HEK293 (cell line): ENCODE data around the gene PLEKHA1.

Experiments used
- CTCF ChIA-PET: fragments of 350-600 bp; formaldehyde crosslinking; extraction: SDS; loops from one replicate; lab custom pipeline; 2021; ENCODE audit warnings: antibody characterized with exemption; lab: Yijun Ruan, JAX
- POLR2A ChIA-PET: fragments of 300-600 bp; formaldehyde crosslinking; extraction: SDS; loops from one replicate; lab custom pipeline; 2020; ENCODE audit warnings: antibody characterized with exemption, inconsistent platforms; lab: Yijun Ruan, JAX
- H3K27ac ChIP-seq: fragments of 200-500 bp; sonication (Bioruptor generic); 2 replicates; pipeline ENCODE4 v1.5.1; 2014; ENCODE audit warnings: low read depth, low read length, control low read depth, inconsistent platforms; ENCODE audit errors: extremely low read depth
- H3K36me3 ChIP-seq, 2 experiments: fragments of 200-500 bp in 1 of 2; sonication (Bioruptor generic) in 1 of 2; 1 replicate in 1 of 2; 2 replicates in 1 of 2; pipeline ENCODE4 v1.5.1; 2014 to 2017; ENCODE audit warnings: inconsistent platforms in 2 of 2, low read length in 2 of 2; ENCODE audit not compliant: control insufficient read depth in 2 of 2, insufficient read depth in 1 of 2
- H3K4me1 ChIP-seq: fragments of 200-500 bp; sonication (Bioruptor generic); 2 replicates; pipeline ENCODE4 v1.5.1; 2014; ENCODE audit warnings: mild to moderate bottlenecking, low read length, inconsistent platforms; ENCODE audit not compliant: control insufficient read depth, insufficient read depth
- H3K4me3 ChIP-seq: 2 replicates; pipeline ENCODE4 v1.5.1; 2011; ENCODE audit warnings: low read depth, mild to moderate bottlenecking, control low read depth, low read length, moderate library complexity
- H3K9me3 ChIP-seq: fragments of 200-500 bp; sonication (Bioruptor generic); 2 replicates; pipeline ENCODE4 v1.5.1; 2014; ENCODE audit warnings: low read depth, low read length, inconsistent platforms; ENCODE audit not compliant: control insufficient read depth, insufficient read depth
- PRDM1 ChIP-seq: fragments of 450-650 bp; formaldehyde crosslinking; IDR thresholded peaks from 2 replicates; pipeline ENCODE4; 2016; ENCODE audit warnings: missing biosample characterization, missing genetic modification characterization
- PRDM2 ChIP-seq: fragments of 450-650 bp; formaldehyde crosslinking; IDR thresholded peaks from 2 replicates; pipeline ENCODE4 v1.5.1; 2016; ENCODE audit warnings: missing biosample characterization, missing genetic modification characterization, borderline replicate concordance
- PRDM6 ChIP-seq: fragments of 450-650 bp; formaldehyde crosslinking; IDR thresholded peaks from 2 replicates; pipeline ENCODE4 v1.5.1; 2017; ENCODE audit warnings: missing biosample characterization, missing genetic modification characterization
- REST ChIP-seq: fragments of 450-650 bp; formaldehyde crosslinking; IDR thresholded peaks from 2 replicates; pipeline ENCODE4 v1.5.1; 2016; ENCODE audit warnings: missing biosample characterization, missing genetic modification characterization
- ZBTB26 ChIP-seq: fragments of 450-650 bp; formaldehyde crosslinking; optimal IDR thresholded peaks from 2 replicates; pipeline ENCODE3; 2016; ENCODE audit warnings: missing biosample characterization, mild to moderate bottlenecking, missing genetic modification characterization
- ZBTB6 ChIP-seq: fragments of 450-650 bp; formaldehyde crosslinking; IDR thresholded peaks from 2 replicates; pipeline ENCODE4 v1.5.1; 2017; ENCODE audit warnings: missing biosample characterization, missing genetic modification characterization
- ZEB2 ChIP-seq: fragments of 450-650 bp; formaldehyde crosslinking; IDR thresholded peaks from 2 replicates; pipeline ENCODE4 v1.5.1; 2016; ENCODE audit warnings: missing biosample characterization, missing genetic modification characterization
- ZFP41 ChIP-seq: fragments of 450-650 bp; formaldehyde crosslinking; IDR thresholded peaks from 2 replicates; pipeline ENCODE4 v1.5.1; 2016; ENCODE audit warnings: missing biosample characterization, missing genetic modification characterization, borderline replicate concordance
- ZNF133 ChIP-seq: fragments of 450-650 bp; formaldehyde crosslinking; IDR thresholded peaks from 2 replicates; pipeline ENCODE4 v1.5.1; 2016; ENCODE audit warnings: missing biosample characterization, missing genetic modification characterization
- ZNF148 ChIP-seq: fragments of 450-650 bp; formaldehyde crosslinking; IDR thresholded peaks from 2 replicates; pipeline ENCODE4 v1.5.0; 2017; ENCODE audit warnings: missing biosample characterization, missing genetic modification characterization, borderline replicate concordance
- ZNF223 ChIP-seq: fragments of 450-650 bp; formaldehyde crosslinking; IDR thresholded peaks from 2 replicates; pipeline ENCODE4 v1.5.1; 2016; ENCODE audit warnings: missing biosample characterization, missing genetic modification characterization
- ZNF341 ChIP-seq: fragments of 450-650 bp; formaldehyde crosslinking; IDR thresholded peaks from 2 replicates; pipeline ENCODE4; 2016; ENCODE audit warnings: low read depth, missing biosample characterization, missing genetic modification characterization
- ZNF560 ChIP-seq: fragments of 450-650 bp; formaldehyde crosslinking; IDR thresholded peaks from 2 replicates; pipeline ENCODE4 v1.5.1; 2017; ENCODE audit warnings: missing biosample characterization, missing genetic modification characterization, borderline replicate concordance
- ZNF600 ChIP-seq: fragments of 450-650 bp; formaldehyde crosslinking; IDR thresholded peaks from 2 replicates; pipeline ENCODE4 v1.5.1; 2016; ENCODE audit warnings: missing biosample characterization, missing genetic modification characterization
- ZNF664 ChIP-seq: fragments of 450-650 bp; formaldehyde crosslinking; IDR thresholded peaks from 2 replicates; pipeline ENCODE4 v1.5.1; 2016; ENCODE audit warnings: missing biosample characterization, missing genetic modification characterization
- ZNF701 ChIP-seq: fragments of 450-650 bp; formaldehyde crosslinking; IDR thresholded peaks from 2 replicates; pipeline ENCODE4 v1.5.1; 2016; ENCODE audit warnings: missing biosample characterization, missing genetic modification characterization
- ZNF843 ChIP-seq: fragments of 450-650 bp; formaldehyde crosslinking; IDR thresholded peaks from 2 replicates; pipeline ENCODE4 v1.5.1; 2016; ENCODE audit warnings: missing biosample characterization, missing genetic modification characterization
- ZSCAN16 ChIP-seq: fragments of 450-650 bp; formaldehyde crosslinking; IDR thresholded peaks from 2 replicates; pipeline ENCODE4 v1.5.1; 2016; ENCODE audit warnings: missing biosample characterization, missing genetic modification characterization

PLEKHA1 gene

GRCh38 chr10:122375679-122376160 lies 1.2 kb downstream of the PLEKHA1 start:
- Histone ChIP-seq H3K27ac (peak overlapping the region; percentile 91), H3K4me1 (peaks cover 10% of the 10 kb centered on the region), H3K36me3 (no peaks in the 10 kb centered on the region), H3K9me3 (no peaks in the 10 kb centered on the region), H3K4me3 (peak overlapping the region; percentile 57)
- TF ChIP-seq ZNF341 (tag by site-specific recombination): no peak
- peak; percentile 82 for TF ChIP-seq PRDM6
- no peak for TF ChIP-seq PRDM2 (tag by site-specific recombination)
- TF ChIP-seq ZNF133: no peak
- TF ChIP-seq ZNF148 (tag by site-specific recombination): no peak
- no peak for TF ChIP-seq ZNF560 (tag by site-specific recombination)
- TF ChIP-seq ZBTB6 (tag by site-specific recombination): no peak
- TF ChIP-seq ZBTB26: no peak
- no peak for TF ChIP-seq ZNF843 (tag by site-specific recombination)
- TF ChIP-seq ZNF701 (tag by site-specific recombination): no peak
- no peak for TF ChIP-seq PRDM1 (tag by site-specific recombination)
- TF ChIP-seq ZNF600: 0 out of 2 replicates have a peak, but pooled peaks have one; percentile 6
- TF ChIP-seq ZFP41 (tag by site-specific recombination): no peak
- TF ChIP-seq ZNF664 (tag by site-specific recombination): 0 out of 2 replicates have a peak, but pooled peaks have one; percentile 10
- no peak for TF ChIP-seq REST (tag by site-specific recombination)
- TF ChIP-seq ZEB2 (tag by site-specific recombination): no peak
- no peak for TF ChIP-seq ZNF223 (tag by site-specific recombination)
- TF ChIP-seq ZSCAN16 (tag by site-specific recombination): no peak
- CTCF ChIA-PET: interaction anchor here (1.1 to 1.2 kb wide), 2 partner anchors 14 to 58 kb away, joined by 3 read pairs; no protein-coding TSS in a partner anchor
- POLR2A ChIA-PET: no interaction called here
